T-cell (primary cell): ENCODE results near the gene HDC. TPM values are rescaled to one million over a fixed set of nuclear protein-coding genes. Genes with fewer than 3 reads are reported as not detected.

ENCODE experiments used
- ATAC-seq, 4 experiments: fragments of 200-7000 bp in 3 of 4; fragments of 150-1000 bp in 1 of 4; cut with Tn5 transposase; replicated peaks in 1 of 4; 1 replicate in 3 of 4; 2 replicates in 1 of 4; pipeline ENCODE4 v1.10.0; 2021; ENCODE audit warnings: moderate library complexity in 3 of 4, mild to moderate bottlenecking in 2 of 4, moderate number of reproducible peaks in 1 of 4
- CTCF ChIA-PET, 2 donors: fragments of 300-600 bp; sonication (Branson Sonifier 250); formaldehyde crosslinking; loops; one replicate each; lab custom pipeline; 2022; ENCODE audit warnings: antibody characterized with exemption in 2 of 2; lab: Charles Lee
- POLR2A ChIA-PET, 2 donors: fragments of 300-600 bp; sonication (Branson Sonifier 250); formaldehyde crosslinking; loops; one replicate each; lab custom pipeline; 2022; ENCODE audit warnings: antibody characterized with exemption in 2 of 2; lab: Charles Lee
- DNase-seq, 35 experiments: peaks; one replicate each; pipeline versions ENCODE4 v3.0.0 to v3.0.0-alpha.2; 2013 to 2023
- H3K27ac ChIP-seq: one replicate; pipeline ENCODE4 v1.5.1; 2013; ENCODE audit warnings: low read length
- H3K27me3 ChIP-seq, 2 experiments: replicated peaks in 1 of 2; 1 replicate in 1 of 2; 2 replicates in 1 of 2; pipeline versions ENCODE4 v1.6.1 to v1.7.0; 2013; ENCODE audit warnings: low read length in 1 of 2, mixed read lengths in 1 of 2; ENCODE audit not compliant: control insufficient read depth in 2 of 2, insufficient read depth in 2 of 2; ENCODE audit errors: extremely low read depth in 1 of 2
- H3K36me3 ChIP-seq, 2 donors: 1 replicate in 1 of 2; 2 replicates in 1 of 2; pipeline versions ENCODE4 v1.6.1 to v1.7.0; 2013; ENCODE audit warnings: low read length in 1 of 2; ENCODE audit not compliant: control insufficient read depth in 2 of 2, insufficient read depth in 1 of 2; ENCODE audit errors: extremely low read depth in 1 of 2
- H3K4me1 ChIP-seq, 2 experiments: 1 replicate in 1 of 2; 2 replicates in 1 of 2; pipeline versions ENCODE4 v1.6.1 to v1.7.0; 2013; ENCODE audit warnings: low read length in 2 of 2, mixed read lengths in 1 of 2; ENCODE audit not compliant: insufficient read depth in 2 of 2, control insufficient read depth in 1 of 2; ENCODE audit errors: extremely low read depth in 1 of 2
- H3K4me3 ChIP-seq, 2 donors: 1 replicate in 1 of 2; 2 replicates in 1 of 2; pipeline versions ENCODE4 v1.5.1 to v1.7.0; 2013; ENCODE audit warnings: mild to moderate bottlenecking in 2 of 2, low read length in 1 of 2, moderate library complexity in 1 of 2; ENCODE audit not compliant: control insufficient read depth in 1 of 2; ENCODE audit errors: extremely low read depth in 1 of 2
- H3K9me3 ChIP-seq: 2 replicates; pipeline ENCODE4 v1.7.0; 2013
- H3K27ac Mint-ChIP-seq, 2 donors: one replicate each; pipeline ENCODE4 v1.8.0; 2020 to 2021; ENCODE audit warnings: mild to moderate bottlenecking in 2 of 2, mixed read lengths in 2 of 2
- H3K27me3 Mint-ChIP-seq, 2 donors: one replicate each; pipeline ENCODE4 v1.8.0; 2021 to 2022; ENCODE audit warnings: mixed read lengths in 2 of 2
- H3K36me3 Mint-ChIP-seq: one replicate; pipeline ENCODE4 v1.8.0; 2021; ENCODE audit warnings: mixed read lengths
- H3K4me1 Mint-ChIP-seq, 3 donors: one replicate each; pipeline ENCODE4 v1.8.0; 2020 to 2022; ENCODE audit warnings: mixed read lengths in 3 of 3, mild to moderate bottlenecking in 1 of 3
- H3K4me3 Mint-ChIP-seq, 3 donors: one replicate each; pipeline ENCODE4 v1.8.0; 2020 to 2022; ENCODE audit warnings: mild to moderate bottlenecking in 3 of 3, mixed read lengths in 3 of 3, moderate library complexity in 3 of 3
- H3K9me3 Mint-ChIP-seq, 3 donors: one replicate each; pipeline ENCODE4 v1.8.0; 2020 to 2022; ENCODE audit warnings: mixed read lengths in 3 of 3
- WGBS: methylation state at CpG from one replicate; pipeline ENCODE4 v1.1.5; 2013; ENCODE audit warnings: missing lambda C conversion rate; ENCODE audit not compliant: insufficient coverage; 5-methylcytosine and 5-hydroxymethylcytosine counted together
- total RNA-seq, 35 experiments: library from RNA in 6 of 35; stranded (reverse) in 6 of 35; fragments of 120-200 nt in 1 of 35; gene quantifications; one replicate each; pipeline versions ENCODE4 v1.2.1 to v1.2.4 and lab custom pipeline; 2013 to 2026

The HDC gene
- total RNA-seq, 5 donors from 2014 or later (not counting 1 experiment from before 2014, with no cell fraction given), result 0.26 to 4.3 (median 2.5) TPM; not detected in 1

DNA sequence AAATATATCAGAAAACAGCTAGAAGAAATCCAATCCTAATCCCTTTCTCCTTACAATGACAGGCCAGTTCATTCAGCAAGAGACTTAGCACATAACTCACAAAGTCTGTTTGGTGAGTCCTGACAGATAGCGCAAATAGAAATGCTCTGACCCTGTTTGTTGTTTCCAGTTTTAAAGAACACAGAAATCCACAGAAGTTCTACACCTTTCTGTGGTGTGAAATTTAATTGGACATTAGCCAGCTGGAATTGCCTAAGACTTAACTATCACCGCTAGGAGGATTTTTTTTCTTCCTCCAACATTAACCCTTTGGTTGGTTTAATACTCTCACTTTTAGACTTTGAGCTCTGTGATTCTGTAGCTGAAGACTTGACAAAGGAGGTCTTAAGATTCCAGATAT lies 30.8 kb downstream of the HDC start:
- Mint-ChIP-seq H3K4me3 (no peak overlapping the region), H3K9me3 (no peaks in the 10 kb centered on the region), H3K27me3 (no peaks in the 10 kb centered on the region), H3K36me3 (no peaks in the 10 kb centered on the region), H3K4me1 (no peaks in the 10 kb centered on the region), H3K27ac (no peak overlapping the region)
- H3K27ac ChIP-seq, result no peak overlapping the region
- H3K27me3 ChIP-seq, result no peaks in the 10 kb centered on the region
- DNase-seq (no peak), ATAC-seq (no peak)
- CTCF ChIA-PET, result no interaction called here
- H3K36me3 ChIP-seq, result no peaks in the 10 kb centered on the region
- WGBS, result no CpG with 5 or more reads among the region's 2 CpGs
- H3K4me1 ChIP-seq, result no peaks in the 10 kb centered on the region
- no peaks in the 10 kb centered on the region for H3K9me3 ChIP-seq
- H3K4me3 ChIP-seq, result no peak overlapping the region
- POLR2A ChIA-PET, result no interaction called here

DNA sequence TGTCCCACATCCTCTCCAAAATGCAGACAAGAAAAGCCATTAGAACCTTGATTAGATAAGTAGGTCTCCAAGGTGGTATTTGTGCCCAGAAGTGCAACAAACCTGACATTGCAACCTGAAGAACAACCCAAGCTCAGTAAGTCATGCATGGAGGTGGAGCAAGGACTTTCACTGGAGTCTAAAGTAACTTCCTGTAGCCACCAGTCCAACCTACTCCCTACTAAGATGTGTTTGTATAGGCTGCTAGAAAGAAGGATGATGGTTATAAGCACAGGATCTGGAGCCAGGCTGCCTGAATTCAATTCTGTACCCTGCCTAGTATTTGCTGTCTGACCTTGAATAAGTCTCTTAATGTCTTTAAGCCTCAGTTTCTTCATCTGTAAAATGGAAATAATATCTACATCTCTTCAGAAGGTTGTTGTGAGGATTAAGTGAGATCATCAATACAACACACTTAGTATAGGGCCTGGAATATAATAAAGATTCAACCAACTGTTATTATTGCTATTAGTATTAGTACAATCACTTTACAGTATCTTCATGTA lies 32.3 kb downstream of the HDC start:
- no peaks in the 10 kb centered on the region for H3K9me3 ChIP-seq
- Mint-ChIP-seq H3K4me1 (no peaks in the 10 kb centered on the region), H3K36me3 (no peaks in the 10 kb centered on the region), H3K9me3 (no peaks in the 10 kb centered on the region), H3K27ac (no peak overlapping the region), H3K27me3 (no peaks in the 10 kb centered on the region), H3K4me3 (no peak overlapping the region)
- H3K4me1 ChIP-seq, result no peaks in the 10 kb centered on the region
- H3K36me3 ChIP-seq, result no peaks in the 10 kb centered on the region
- ATAC-seq (no peak), DNase-seq (no peak)
- no peaks in the 10 kb centered on the region for H3K27me3 ChIP-seq
- ChIA-PET POLR2A (no interaction called here), CTCF (no interaction called here)
- H3K4me3 ChIP-seq, result no peak overlapping the region
- H3K27ac ChIP-seq, result no peak overlapping the region

GRCh38 chr15:50232791-50233190 lies 32.7 kb downstream of the HDC start:
- H3K36me3 ChIP-seq, result no peaks in the 10 kb centered on the region
- H3K4me1 Mint-ChIP-seq, result no peaks in the 10 kb centered on the region
- CTCF ChIA-PET, result no interaction called here
- H3K4me1 ChIP-seq, result no peaks in the 10 kb centered on the region
- H3K9me3 ChIP-seq, result no peaks in the 10 kb centered on the region
- DNase-seq (no peak), ATAC-seq (no peak)
- no peaks in the 10 kb centered on the region for H3K36me3 Mint-ChIP-seq
- no peaks in the 10 kb centered on the region for H3K27me3 ChIP-seq
- POLR2A ChIA-PET, result no interaction called here
- no peak overlapping the region for H3K27ac ChIP-seq
- H3K4me3 ChIP-seq, result no peak overlapping the region
- no peak overlapping the region for H3K4me3 Mint-ChIP-seq
- H3K27ac Mint-ChIP-seq, result no peak overlapping the region
- WGBS, result no CpG with 5 or more reads among the region's 2 CpGs
- H3K9me3 Mint-ChIP-seq, result no peaks in the 10 kb centered on the region
- H3K27me3 Mint-ChIP-seq, result no peaks in the 10 kb centered on the region

- CTCF ChIA-PET, result no interaction called here
- no peak overlapping the region for H3K4me3 ChIP-seq
- no peaks in the 10 kb centered on the region for H3K9me3 ChIP-seq
- POLR2A ChIA-PET, result no interaction called here
- H3K27ac ChIP-seq, result no peak overlapping the region
- H3K4me3 Mint-ChIP-seq, result no peak overlapping the region
- no peaks in the 10 kb centered on the region for H3K9me3 Mint-ChIP-seq
- H3K36me3 Mint-ChIP-seq, result no peaks in the 10 kb centered on the region
- ATAC-seq, result no peak
- no peaks in the 10 kb centered on the region for H3K36me3 ChIP-seq
- H3K4me1 ChIP-seq, result no peaks in the 10 kb centered on the region
- no peak for DNase-seq
- no peaks in the 10 kb centered on the region for H3K4me1 Mint-ChIP-seq
- H3K27ac Mint-ChIP-seq, result no peak overlapping the region
- no peaks in the 10 kb centered on the region for H3K27me3 ChIP-seq
- no peaks in the 10 kb centered on the region for H3K27me3 Mint-ChIP-seq
Observed at GRCh38 chr15:50231761-50232160, 33.8 kb downstream of the HDC start.

GRCh38 chr15:50229336-50229735 lies 36.2 kb downstream of the HDC start:
- H3K36me3 ChIP-seq, result no peaks in the 10 kb centered on the region
- no peak overlapping the region for H3K4me3 Mint-ChIP-seq
- 77% methylated on average over 2 of the region's 3 CpGs for WGBS

GRCh38 chr15:50228866-50229265 lies 36.7 kb downstream of the HDC start:
- H3K27me3 ChIP-seq, result no peaks in the 10 kb centered on the region
- 78% methylated on average over 3 of the region's 3 CpGs for WGBS
- ChIA-PET CTCF (no interaction called here), POLR2A (no interaction called here)
- H3K9me3 Mint-ChIP-seq, result no peaks in the 10 kb centered on the region
- H3K4me1 ChIP-seq, result no peaks in the 10 kb centered on the region
- H3K4me3 ChIP-seq, result no peak overlapping the region
- no peaks in the 10 kb centered on the region for H3K4me1 Mint-ChIP-seq
- ATAC-seq (no peak), DNase-seq (no peak)
- no peak overlapping the region for H3K4me3 Mint-ChIP-seq
- H3K27ac ChIP-seq, result no peak overlapping the region
- no peaks in the 10 kb centered on the region for H3K9me3 ChIP-seq
- no peaks in the 10 kb centered on the region for H3K36me3 ChIP-seq
- no peaks in the 10 kb centered on the region for H3K27me3 Mint-ChIP-seq
- no peaks in the 10 kb centered on the region for H3K36me3 Mint-ChIP-seq
- H3K27ac Mint-ChIP-seq, result no peak overlapping the region

More at GRCh38 chr15:50229336-50229735, 36.2 kb downstream of the HDC start:
- Mint-ChIP-seq H3K27ac (no peak overlapping the region), H3K4me1 (no peaks in the 10 kb centered on the region), H3K36me3 (no peaks in the 10 kb centered on the region), H3K9me3 (no peaks in the 10 kb centered on the region), H3K27me3 (no peaks in the 10 kb centered on the region)
- ChIA-PET CTCF (no interaction called here), POLR2A (no interaction called here)
- no peaks in the 10 kb centered on the region for H3K9me3 ChIP-seq
- no peak for DNase-seq
- no peak for ATAC-seq
- H3K4me3 ChIP-seq, result no peak overlapping the region
- H3K4me1 ChIP-seq, result no peaks in the 10 kb centered on the region
- H3K27me3 ChIP-seq, result no peaks in the 10 kb centered on the region
- H3K27ac ChIP-seq, result no peak overlapping the region

- Mint-ChIP-seq H3K9me3 (no peaks in the 10 kb centered on the region), H3K36me3 (no peaks in the 10 kb centered on the region), H3K4me3 (no peak overlapping the region), H3K27me3 (no peaks in the 10 kb centered on the region), H3K27ac (no peak overlapping the region), H3K4me1 (no peaks in the 10 kb centered on the region)
- CTCF ChIA-PET, result no interaction called here
- no peaks in the 10 kb centered on the region for H3K27me3 ChIP-seq
- no peak for ATAC-seq
- H3K4me1 ChIP-seq, result no peaks in the 10 kb centered on the region
- no peak overlapping the region for H3K4me3 ChIP-seq
- no peaks in the 10 kb centered on the region for H3K9me3 ChIP-seq
- POLR2A ChIA-PET, result interaction anchor here in 1 of 2 donors (0.5 kb wide), 1 partner anchor 530 kb away, joined by 3 read pairs; no protein-coding TSS in a partner anchor
- H3K27ac ChIP-seq, result no peak overlapping the region
- no peak for DNase-seq
- no peaks in the 10 kb centered on the region for H3K36me3 ChIP-seq
- WGBS, result 92% methylated on average over 4 of the region's 5 CpGs
Observed at GRCh38 chr15:50227076-50227475, 38.5 kb downstream of the HDC start.
